Stimulated activated CD8-positive, alpha-beta memory T cell treated with anti-CD3 and anti-CD28 coated beads, Interleukin-4, amount 100 ng/mL, for 24 hours (primary cell): ENCODE measurements around the gene ZSCAN25.
"Not testable (repeated sequence)": the region's sequence is repeated elsewhere in the genome, so short reads cannot be mapped to it uniquely, and the experiment has no call there.

Source experiments
- DNase-seq: peaks from one replicate; pipeline ENCODE4 v3.0.0-alpha.2; 2020; ENCODE audit warnings: low read depth

The ZSCAN25 gene

DNA sequence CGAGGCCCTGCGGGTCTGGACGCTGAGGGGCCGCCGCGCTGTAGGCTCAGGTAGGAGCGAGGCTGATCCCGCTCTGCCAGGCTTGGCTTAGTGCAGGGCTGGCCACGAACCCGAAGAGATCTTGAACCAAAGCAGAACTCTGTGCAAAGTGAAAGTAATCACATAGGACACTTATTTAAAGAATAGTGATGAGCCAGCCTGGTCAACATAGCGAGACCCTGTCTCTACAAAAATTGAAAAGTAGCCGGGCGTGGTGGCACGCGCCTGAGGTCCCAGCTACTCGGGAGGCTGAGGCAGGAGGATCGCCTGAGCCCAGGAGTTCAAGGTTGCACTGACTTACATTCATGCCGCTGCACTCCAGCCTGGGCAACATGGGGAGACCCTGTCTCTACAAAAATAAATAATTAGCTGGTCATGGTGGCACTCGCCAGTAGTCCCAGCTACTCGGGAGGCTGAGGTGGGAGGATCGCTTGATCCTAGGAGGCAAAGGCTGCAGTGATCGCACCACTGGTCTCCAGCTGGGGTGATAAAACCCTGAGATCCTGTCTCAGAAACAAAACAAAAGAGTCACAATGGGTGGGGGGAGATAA lies 541 bp downstream of the ZSCAN25 start:
- DNase-seq = no peak

DNA sequence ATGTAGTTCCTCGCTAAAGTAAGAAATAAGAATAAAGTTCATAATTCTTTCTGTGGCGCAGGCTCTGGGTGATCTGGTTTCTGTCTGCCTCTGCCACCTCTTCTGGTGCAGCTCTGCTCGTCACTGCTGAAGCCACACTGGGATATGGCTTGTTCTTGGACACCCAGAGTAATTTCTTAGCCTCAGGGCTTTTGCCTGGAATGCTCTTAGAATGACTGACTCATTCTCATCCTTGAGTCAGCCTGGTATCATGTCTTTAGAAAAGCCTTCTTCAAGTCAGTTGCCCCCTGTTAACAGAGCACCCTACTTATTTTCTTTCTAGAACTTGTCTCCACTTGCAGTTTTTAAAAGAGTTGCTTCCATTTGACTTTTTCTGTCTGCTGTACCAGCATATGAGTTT lies 2.0 kb downstream of the ZSCAN25 start:
- DNase-seq = no peak

DNA sequence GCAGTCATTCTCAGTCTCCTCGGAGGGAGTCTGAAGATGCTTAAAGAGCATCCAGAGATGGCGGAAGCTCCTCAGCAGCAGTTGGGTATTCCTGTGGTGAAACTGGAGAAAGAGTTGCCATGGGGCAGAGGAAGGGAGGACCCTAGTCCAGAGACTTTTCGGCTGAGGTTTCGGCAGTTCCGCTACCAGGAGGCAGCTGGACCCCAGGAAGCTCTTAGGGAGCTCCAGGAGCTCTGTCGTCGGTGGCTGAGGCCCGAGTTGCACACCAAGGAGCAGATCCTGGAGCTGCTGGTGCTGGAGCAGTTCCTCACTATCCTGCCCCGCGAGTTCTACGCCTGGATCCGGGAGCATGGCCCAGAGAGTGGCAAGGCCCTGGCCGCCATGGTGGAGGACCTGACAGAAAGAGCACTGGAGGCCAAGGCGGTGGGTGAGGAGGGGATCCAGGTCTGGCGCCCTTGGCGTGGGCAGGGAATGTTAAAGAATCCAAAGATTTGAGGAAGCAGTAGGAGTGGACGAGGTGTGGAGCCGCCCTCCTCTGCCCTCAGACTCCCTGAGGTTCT lies 2.9 kb downstream of the ZSCAN25 start:
- DNase-seq = no peak

DNA sequence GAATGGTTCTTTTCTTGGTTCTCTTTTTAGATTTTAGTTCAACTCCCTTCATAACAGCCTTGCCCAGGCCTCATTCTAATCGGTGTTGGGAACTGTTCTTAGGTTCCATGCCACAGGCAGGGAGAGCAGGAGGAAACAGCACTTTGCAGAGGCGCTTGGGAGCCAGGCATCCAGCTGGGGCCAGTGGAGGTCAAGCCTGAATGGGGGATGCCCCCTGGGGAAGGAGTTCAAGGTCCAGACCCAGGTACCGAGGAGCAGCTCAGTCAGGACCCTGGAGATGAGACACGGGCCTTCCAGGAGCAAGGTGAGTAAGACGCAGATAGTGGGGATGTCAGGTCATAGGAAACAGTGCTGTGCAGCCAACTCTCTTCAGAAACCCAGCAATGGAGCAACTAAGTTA lies 4.5 kb downstream of the ZSCAN25 start:
- DNase-seq = no peak

DNA sequence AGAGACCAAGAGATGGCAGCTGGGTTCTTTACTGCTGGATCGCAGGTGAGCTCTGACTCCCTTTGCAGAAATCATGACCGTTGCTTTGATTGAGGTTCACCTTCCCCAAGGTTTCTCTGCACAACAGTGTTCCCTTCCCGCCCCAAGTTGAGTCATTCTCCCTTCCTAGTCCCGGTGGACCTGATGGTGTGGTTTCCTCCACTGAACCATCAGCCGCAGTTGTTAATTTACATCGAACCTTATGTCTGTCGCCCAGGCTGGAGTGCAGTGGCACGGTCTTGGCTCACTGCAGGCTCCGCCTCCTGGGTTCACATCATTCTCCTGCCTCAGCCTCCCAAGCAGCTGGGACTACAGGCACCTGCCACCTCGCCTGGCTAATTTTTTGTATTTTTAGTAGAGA lies 5.8 kb downstream of the ZSCAN25 start:
- DNase-seq = no peak

DNA sequence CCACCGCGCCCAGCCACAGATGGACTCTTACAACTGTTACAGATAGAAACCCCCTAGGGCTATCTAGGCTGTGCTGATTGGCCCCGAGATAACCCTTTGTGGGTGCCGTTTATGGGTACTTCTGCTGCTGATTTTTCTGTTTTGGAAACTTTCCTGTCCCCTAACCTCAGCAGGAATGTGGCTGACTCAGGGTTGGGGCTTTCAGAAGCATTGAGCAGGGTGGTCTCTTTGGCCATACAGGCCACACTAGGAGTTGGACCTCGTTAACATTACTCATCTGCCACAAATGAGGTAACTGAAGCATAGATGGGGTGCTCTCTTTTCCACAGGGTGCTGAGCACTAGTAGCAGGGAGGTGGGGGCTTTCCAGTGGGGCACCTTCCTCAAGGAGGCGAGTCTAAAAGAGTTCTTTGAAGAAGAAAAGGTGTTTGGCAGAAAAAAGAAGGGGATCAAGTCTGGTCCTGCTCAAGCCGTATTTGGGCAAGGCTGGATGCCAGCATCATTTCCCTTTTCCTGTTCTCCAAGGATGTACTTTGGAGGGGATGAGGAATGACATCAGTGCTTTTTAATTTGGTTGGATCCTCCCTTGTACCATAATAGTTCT lies 6.4 kb downstream of the ZSCAN25 start:
- DNase-seq = no peak

DNA sequence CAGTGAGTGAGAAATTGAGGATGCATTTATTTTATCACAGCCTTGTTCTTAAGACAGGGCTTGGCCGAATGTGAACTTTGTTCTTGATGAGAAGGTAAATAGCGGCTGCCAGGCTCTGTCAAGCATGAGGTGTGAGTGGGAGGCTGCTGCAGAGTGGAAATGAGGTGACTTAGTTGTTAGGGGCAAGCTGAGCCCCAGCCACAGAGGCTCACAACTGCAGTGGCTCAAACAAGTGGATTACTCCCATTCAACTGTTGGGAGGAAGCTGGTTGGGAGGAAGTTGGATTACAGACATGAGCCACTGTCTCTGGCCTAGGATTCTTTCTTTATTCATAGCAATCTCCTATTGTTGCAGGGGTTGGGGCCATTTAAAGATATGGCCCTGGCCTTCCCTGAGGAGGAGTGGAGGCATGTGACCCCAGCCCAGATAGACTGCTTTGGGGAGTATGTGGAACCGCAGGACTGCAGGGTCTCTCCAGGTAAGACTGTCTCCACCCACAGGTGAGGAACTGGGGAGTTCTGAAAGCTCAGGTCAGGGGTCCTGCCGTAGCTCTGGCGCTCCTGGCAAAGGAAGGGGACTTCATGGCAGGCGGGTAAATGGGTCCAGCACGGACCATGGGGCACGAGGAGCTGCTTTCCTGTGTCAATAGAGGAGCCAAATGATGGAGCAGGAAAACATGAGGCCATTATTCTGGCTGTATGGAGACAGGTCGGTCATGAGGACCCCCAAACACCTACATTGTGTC lies 7.1 kb downstream of the ZSCAN25 start:
- DNase-seq = peak; percentile 16

DNA sequence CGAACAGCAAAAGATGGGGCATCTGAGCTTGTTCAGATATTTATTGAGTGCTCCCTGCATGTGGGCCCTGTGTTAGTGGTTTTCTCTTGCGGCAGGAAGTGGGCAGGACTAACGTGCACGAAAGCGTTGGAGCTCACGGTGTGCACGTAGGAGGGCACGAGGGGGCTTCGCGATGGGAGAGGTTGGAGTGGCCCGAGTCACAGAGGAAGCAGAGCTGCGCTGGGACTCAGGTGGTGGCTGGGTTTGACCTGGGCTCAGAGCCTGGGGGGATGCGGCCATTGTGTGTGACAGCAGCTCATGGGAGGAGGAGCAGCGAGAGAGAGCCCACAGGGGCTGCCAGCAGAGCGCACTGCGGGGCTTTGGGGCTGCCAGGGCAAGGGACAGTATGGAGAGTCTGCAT lies 7.7 kb downstream of the ZSCAN25 start:
- peak; percentile 60 for DNase-seq

DNA sequence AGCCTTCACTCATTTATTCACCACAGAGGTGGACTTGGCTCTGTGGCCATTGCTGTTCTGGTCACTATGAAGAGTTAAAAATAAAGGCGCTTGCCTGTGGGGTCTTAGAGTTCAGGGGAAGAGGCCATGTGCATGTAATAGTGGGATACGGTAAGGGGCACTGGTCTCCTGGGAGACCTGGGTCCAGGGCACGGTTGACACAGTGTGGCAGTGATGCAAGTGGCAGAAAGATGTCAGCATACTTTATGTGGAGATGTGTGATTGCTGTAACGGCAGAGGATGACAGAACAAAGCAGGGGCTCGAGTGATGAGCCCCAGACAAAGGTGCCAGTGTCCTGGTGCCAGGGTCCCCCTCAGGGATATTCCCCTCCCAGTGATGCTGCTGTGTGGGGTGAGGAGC lies 8.6 kb downstream of the ZSCAN25 start:
- DNase-seq = no peak

DNA sequence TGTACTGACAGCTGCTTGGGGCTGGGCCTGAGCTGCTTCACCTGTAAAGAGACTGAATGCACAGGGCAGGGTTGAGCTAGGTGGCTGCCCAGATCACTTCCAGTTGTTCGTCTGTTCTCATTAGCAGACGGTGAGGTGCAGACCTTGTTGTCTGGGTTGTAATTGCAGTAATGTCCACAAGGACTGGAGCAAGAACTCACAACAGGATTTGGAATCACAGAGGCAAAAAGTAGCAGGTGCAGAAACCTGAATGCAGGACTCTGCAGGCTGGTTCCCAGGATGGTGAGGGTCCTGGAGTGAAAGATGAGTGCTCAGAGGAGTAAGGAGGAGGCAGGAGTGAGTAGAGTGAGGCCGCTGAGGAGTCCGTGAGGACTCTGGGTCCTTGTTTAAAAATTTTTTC lies 9.2 kb downstream of the ZSCAN25 start:
- no peak for DNase-seq

DNA sequence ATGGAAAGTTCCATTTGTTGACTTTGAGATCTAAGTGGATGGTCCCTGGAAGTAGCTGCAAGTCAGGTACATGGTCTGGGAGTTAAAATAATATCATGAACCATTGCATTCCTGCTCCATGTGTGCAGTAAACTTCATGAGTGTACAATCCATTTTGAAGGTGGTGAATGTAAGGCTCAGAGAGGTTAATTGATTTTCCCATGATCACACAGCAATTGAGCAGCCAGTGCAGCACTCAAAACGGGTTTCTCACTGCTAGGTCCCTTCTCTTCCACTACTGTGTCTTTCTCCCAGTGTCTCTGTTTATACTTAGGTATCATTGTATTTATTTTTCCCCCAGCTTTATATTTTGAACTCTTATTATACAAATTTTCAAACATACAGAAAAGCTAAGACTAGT lies 9.9 kb downstream of the ZSCAN25 start:
- DNase-seq = no peak

DNA sequence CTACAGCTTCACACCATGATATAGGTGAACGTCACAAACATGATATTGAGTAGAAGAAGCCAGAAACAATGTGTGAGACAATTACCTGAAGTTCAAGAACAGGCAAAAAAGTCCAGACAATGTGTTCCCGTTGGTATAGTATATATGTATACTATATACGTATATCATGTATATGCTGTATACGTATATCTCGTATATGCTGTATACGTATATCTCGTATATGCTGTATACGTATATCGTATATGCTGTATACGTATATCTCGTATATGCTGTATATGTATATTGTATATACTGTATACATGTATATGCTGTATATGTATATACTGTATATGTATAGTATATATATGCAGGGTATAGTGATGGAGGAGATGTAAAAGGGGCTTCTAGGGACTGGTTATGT lies 10.8 kb downstream of the ZSCAN25 start:
- no peak for DNase-seq

DNA sequence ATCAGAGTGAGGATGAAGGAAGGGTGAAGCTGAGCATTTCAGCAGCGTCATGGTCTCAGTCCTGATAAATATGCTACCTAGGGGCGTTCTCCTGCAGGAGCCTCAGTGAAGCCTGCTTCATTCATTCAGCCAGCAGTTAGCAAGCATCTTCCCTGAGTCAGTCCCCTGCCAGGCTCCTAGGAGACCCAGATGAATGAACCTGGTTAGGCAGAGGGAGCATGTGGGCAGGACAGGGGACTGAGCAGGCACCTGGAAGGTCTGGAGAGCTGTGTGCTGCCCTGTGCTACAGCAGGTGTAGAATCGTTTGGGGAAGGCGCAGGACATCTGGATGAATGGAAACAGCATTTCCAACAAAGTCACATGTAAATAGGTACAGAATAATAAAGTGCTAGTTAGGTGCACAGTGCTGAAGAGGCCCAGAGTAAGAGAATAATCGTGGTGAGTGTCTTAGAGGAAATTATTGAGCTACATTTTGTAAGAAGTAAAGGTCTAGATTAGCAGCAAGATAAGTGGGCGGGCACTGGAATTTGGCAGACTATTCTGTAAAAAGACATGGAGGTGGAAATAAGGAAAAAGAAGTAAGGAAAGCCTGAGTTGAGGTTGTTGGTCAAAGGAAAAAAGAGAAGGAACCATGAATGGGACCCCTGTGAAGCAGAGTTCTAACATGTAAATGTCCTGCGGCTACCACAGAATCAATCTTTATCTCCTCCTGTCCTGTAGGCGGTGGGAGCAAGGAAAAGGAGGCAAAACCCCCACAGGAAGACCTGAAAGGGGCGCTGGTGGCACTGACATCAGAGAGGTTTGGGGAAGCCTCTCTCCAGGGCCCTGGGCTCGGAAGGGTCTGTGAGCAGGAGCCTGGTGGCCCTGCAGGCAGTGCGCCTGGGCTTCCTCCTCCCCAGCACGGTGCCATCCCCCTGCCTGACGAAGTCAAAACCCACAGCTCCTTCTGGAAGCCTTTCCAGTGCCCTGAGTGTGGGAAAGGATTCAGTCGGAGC lies 12.0 kb downstream of the ZSCAN25 start:
- DNase-seq = no peak

DNA sequence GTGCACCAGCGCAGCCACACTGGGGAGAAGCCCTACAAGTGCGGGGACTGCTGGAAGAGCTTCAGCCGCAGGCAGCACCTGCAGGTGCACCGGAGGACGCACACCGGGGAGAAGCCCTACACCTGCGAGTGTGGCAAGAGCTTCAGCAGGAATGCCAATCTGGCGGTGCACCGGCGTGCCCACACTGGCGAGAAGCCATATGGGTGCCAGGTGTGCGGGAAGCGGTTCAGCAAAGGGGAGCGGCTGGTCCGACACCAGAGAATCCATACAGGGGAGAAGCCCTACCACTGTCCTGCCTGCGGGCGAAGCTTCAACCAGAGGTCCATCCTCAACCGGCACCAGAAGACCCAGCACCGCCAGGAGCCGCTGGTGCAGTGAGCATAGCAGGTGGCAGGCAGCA lies 12.9 kb downstream of the ZSCAN25 start:
- DNase-seq = no peak

DNA sequence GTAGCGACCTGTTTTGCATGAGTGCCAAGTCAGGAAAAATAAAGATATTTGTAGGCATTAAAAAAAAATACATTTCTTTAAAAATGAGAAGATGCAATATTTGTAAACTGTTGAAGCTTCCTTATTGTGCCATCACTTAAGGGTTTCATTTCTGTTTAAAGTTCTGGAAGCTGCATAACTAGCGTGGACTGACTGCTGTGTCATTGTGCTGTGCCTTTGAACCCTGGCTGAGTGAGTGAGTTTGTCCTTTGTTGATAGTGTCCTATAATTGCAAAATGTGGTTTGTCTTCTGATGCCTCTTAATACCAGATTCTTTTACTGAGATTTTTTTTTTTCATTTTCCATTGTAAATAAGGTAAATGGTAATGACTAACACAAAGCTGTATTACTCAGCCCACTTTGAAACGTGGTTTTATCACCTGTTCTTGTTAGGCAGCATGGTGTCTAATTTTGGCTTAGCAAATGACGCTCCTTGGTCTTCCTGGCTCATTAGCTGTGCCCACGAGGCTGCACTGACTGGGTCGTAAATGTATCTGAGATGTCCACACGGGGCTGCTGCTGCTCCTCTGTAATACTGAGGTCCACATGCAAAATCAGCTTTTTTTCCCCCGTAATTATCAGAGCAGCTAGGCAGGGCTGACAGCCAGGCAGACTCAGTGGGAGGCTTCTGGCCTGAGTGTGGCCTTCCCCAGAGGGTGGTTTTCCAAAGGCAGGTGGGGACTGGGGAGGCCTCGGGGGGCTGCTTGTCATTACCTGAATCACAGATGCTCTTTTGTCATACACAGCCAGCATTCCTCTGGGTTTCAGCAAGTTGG lies 14.8 kb downstream of the ZSCAN25 start:
- no peak for DNase-seq

DNA sequence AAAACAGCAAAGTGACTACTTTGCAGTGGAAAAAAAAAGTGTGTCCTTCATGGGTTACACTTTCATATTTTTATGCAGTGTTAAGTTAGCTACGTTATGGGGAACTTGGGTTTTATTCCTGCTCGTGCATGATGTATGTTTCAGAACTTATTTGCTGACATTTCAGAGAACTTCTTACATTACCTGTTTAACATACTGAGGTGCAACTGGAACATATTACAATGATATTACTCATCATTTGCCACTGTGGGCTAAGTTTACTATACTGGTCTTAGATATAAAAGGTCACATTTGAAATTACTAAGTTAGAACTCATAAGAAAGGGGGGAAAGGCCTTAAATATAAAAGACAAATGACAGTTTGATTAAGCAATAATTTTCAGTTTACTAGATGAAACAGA lies 20.7 kb downstream of the ZSCAN25 start:
- not testable (repeated sequence) for DNase-seq

DNA sequence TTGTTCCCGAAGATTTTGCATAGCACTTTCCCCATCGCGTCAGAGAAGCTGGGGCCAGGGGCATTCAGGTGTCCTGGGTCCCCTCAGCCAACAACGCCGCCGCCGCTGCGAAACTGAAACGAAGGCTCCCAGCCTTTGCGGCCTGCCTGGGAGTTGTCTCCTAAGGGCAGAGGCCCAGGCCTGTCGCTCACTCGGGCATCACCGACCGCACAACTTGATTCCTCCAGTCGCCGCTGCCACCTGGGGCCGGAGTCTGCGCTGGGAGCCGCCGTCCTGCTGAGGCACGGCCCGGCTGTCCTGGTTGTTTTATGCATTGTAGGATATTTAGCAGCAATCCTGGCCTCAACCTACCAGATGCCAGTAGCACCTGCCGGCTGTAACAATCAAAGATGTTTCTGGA lies 22.0 kb downstream of the ZSCAN25 start:
- no peak for DNase-seq

DNA sequence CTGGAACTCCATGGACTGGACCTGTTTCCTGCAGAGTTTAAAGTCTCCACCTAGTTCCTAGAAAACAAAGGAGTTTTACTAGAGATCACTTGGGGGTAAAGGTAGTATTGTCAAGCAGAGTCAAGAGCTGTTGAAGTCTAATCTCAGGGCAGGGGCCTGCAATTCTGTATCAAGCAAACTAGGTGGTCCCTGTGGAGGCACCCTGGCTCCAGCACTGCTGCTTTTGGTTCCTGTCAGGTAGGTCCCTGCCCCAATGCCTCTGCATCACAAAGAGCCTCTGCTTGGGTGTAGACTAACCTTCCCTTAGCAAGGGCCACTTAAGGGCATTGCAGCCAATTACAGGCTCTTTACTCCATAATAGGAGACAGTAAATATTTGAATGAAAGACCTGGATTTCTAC lies 22.5 kb downstream of the ZSCAN25 start:
- no peak for DNase-seq

DNA sequence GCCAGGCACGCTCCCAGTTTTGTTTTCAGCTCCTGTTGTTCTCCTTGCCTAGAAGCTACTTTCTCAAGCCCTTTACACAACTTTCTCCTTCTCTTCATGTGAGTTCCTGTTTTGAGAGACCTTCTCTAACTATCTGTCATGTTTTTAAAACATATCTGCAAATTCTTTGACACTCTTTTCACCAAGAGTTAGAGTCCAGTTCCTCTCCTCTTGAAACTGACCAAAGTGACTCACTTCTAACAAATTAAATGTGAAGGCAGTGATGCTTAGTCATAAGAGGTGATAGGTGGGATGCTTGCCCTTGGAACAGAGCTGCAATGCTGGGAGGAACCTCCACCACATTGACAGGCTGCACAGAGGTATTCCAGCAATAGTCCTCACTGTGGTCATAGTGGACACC lies 25.3 kb downstream of the ZSCAN25 start:
- DNase-seq = no peak

DNA sequence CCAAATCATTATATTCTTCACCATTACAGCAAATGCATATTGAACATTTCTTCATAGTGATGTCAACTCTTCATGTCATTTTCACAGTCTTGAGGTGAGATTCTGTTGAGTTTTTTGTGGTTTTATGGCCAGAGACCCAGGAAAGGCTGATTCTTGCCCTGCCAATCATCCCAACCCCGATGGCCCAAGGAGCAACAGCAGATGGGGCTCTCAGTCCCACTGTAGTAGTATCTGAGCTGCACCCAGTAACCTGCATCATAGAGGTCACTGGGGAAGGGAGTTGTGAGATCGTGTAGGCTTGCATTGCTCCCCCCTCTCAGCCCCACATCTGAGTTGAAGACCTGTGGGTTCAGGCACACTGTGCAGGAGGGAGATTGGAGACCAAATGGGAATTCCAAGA lies 26.7 kb downstream of the ZSCAN25 start:
- no peak for DNase-seq

DNA sequence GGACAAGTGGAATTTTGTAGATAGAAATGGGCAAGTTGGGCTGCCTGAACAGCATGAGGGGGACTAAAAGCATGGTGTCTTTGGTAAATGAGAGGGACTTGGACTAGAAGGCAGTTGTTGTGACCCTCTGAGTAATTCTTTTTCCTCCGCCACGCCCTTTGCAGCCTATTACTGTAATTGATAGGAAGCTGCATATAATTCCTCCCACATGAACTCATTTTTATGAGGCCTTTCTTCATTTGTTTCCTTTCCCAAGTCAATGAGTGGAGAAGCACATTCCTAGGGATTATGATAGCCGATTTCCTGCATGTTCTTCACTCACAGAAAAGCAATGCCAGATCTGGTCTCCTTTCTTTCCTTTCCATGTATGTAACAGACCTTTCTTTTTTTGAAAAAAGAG lies 27.7 kb downstream of the ZSCAN25 start:
- no peak for DNase-seq
